ENCODE data around the gene KCNK1. TPM values are rescaled to one million over a fixed set of nuclear protein-coding genes. Genes with fewer than 3 reads are reported as not detected.
"Not testable (repeated sequence)": the region's sequence is repeated elsewhere in the genome, so short reads cannot be mapped to it uniquely, and the experiment has no call there.

The KCNK1 gene
- total and polyA plus RNA-seq, 10 donors, result 0.15 to 2.9 (median 1.3) TPM

GRCh38 chr1:233607252-233608119 lies 6.4 kb upstream of the KCNK1 start:
- no peak overlapping the region for H3K4me3 ChIP-seq
- H3K27me3 ChIP-seq (replicated peaks in 1 of 7), result peaks cover 0 to 26% (median 0%) of the 10 kb centered on the region in 7 donors
- H3K36me3 ChIP-seq, result no peaks in the 10 kb centered on the region
- DNase-seq, result no peak
- 66 to 77% (median 68%) methylated on average over 8 of the region's 8 CpGs for WGBS, 5 donors
- H3K27ac ChIP-seq, result no peak overlapping the region
- no peaks in the 10 kb centered on the region for H3K4me1 ChIP-seq
- TF ChIP-seq POLR2AphosphoS5 (IDR thresholded peaks at IDR 0.05) (no peak), CTCF (IDR thresholded peaks at IDR 0.05 in 8 of 11, conservative IDR thresholded peaks at IDR 0.05 in 3 of 11) (no peak), POLR2A (IDR thresholded peaks at IDR 0.05) (no peak)
- peaks cover 0 to 15% (median 2%) of the 10 kb centered on the region in 8 donors for H3K9me3 ChIP-seq
- intact Hi-C loops (cut with DNase I; ENCODE audit: low total_unique reads), result no loop called here

- Histone ChIP-seq H3K4me3 (no peak overlapping the region), H3K9me3 (peaks cover 0 to 11% (median under 1%) of the 10 kb centered on the region in 8 donors), H3K36me3 (no peaks in the 10 kb centered on the region), H3K4me1 (peaks cover 0 to 3% (median 0%) of the 10 kb centered on the region in 6 donors), H3K27me3 (replicated peaks in 1 of 7) (peaks cover 0 to 41% (median 6%) of the 10 kb centered on the region in 7 donors), H3K27ac (no peak overlapping the region)
- intact Hi-C loops (cut with DNase I; ENCODE audit: low total_unique reads), result no loop called here
- TF ChIP-seq POLR2A (IDR thresholded peaks at IDR 0.05) (no peak), POLR2AphosphoS5 (IDR thresholded peaks at IDR 0.05) (no peak), CTCF (IDR thresholded peaks at IDR 0.05 in 8 of 11, conservative IDR thresholded peaks at IDR 0.05 in 3 of 11) (no peak)
- WGBS, 5 donors, result 80 to 98% (median 85%) methylated on average over 3 of the region's 3 CpGs
- no peak for DNase-seq
These were observed 4.9 kb upstream of the KCNK1 start for GRCh38 chr1:233608988-233609387.

GRCh38 chr1:233609926-233610325 lies 4.0 kb upstream of the KCNK1 start:
- no peak overlapping the region for H3K4me3 ChIP-seq
- TF ChIP-seq POLR2A (IDR thresholded peaks at IDR 0.05) (no peak), CTCF (IDR thresholded peaks at IDR 0.05 in 8 of 11, conservative IDR thresholded peaks at IDR 0.05 in 3 of 11) (no peak), POLR2AphosphoS5 (IDR thresholded peaks at IDR 0.05) (no peak)

GRCh38 chr1:233610628-233611027 lies 3.3 kb upstream of the KCNK1 start:
- no peaks in the 10 kb centered on the region for H3K36me3 ChIP-seq
- TF ChIP-seq POLR2AphosphoS5 (IDR thresholded peaks at IDR 0.05) (no peak), CTCF (IDR thresholded peaks at IDR 0.05 in 8 of 11, conservative IDR thresholded peaks at IDR 0.05 in 3 of 11) (no peak), POLR2A (IDR thresholded peaks at IDR 0.05) (no peak)
- H3K27ac ChIP-seq, result no peak overlapping the region
- 63 to 94% (median 85%) methylated on average over 2 of the region's 2 CpGs for WGBS, 5 donors
- no peak overlapping the region for H3K4me3 ChIP-seq
- H3K9me3 ChIP-seq, result no peaks in the 10 kb centered on the region
- peaks cover 0 to 57% (median 19%) of the 10 kb centered on the region in 7 donors for H3K27me3 ChIP-seq (replicated peaks in 1 of 7)
- intact Hi-C loops (cut with DNase I; ENCODE audit: low total_unique reads), result no loop called here
- peaks cover 0 to 17% (median 8%) of the 10 kb centered on the region in 6 donors for H3K4me1 ChIP-seq
- no peak for DNase-seq

More at GRCh38 chr1:233609926-233610325, 4.0 kb upstream of the KCNK1 start:
- H3K36me3 ChIP-seq, result no peaks in the 10 kb centered on the region
- no peak overlapping the region for H3K27ac ChIP-seq
- no peak for DNase-seq
- H3K4me1 ChIP-seq, result peaks cover 0 to 12% (median 6%) of the 10 kb centered on the region in 6 donors
- WGBS, 5 donors, result 68 to 75% (median 71%) methylated on average over 4 of the region's 4 CpGs
- H3K9me3 ChIP-seq, result peaks cover 0 to 2% (median 0%) of the 10 kb centered on the region in 8 donors
- H3K27me3 ChIP-seq (replicated peaks in 1 of 7), result peaks cover 0 to 50% (median 14%) of the 10 kb centered on the region in 7 donors
- intact Hi-C loops (cut with DNase I; ENCODE audit: low total_unique reads), result no loop called here

- H3K36me3 ChIP-seq; H3K4me3 ChIP-seq; DNase-seq; intact Hi-C loops (cut with DNase I; ENCODE audit: low total_unique reads); H3K9me3 ChIP-seq; H3K27ac ChIP-seq: not testable (repeated sequence)
- WGBS, 5 donors, result 62 to 64% (median 63%) methylated on average over 5 of the region's 5 CpGs
- H3K4me1 ChIP-seq, result peaks cover 0 to 17% (median 8%) of the 10 kb centered on the region in 6 donors
- H3K27me3 ChIP-seq (replicated peaks in 1 of 7), result peaks cover 0 to 64% (median 19%) of the 10 kb centered on the region in 7 donors
These were observed 2.5 kb upstream of the KCNK1 start for GRCh38 chr1:233611363-233611762.
